HUES64 (cell line): Measurements from ENCODE around the gene SGCD.

Experiments
- H3K27ac ChIP-seq: 2 replicates; pipeline ENCODE4 v1.7.0; 2013; ENCODE audit warnings: low read depth, low read length, inconsistent platforms
- H3K27me3 ChIP-seq: 2 replicates; pipeline ENCODE4 v1.6.1; 2013; ENCODE audit warnings: mild to moderate bottlenecking, low read length; ENCODE audit not compliant: insufficient read depth
- H3K36me3 ChIP-seq: 2 replicates; pipeline ENCODE4 v1.6.1; 2013; ENCODE audit warnings: mild to moderate bottlenecking, low read length; ENCODE audit not compliant: insufficient read depth
- H3K4me1 ChIP-seq: 2 replicates; pipeline ENCODE4 v1.6.1; 2013; ENCODE audit warnings: mild to moderate bottlenecking, low read length, moderate library complexity; ENCODE audit not compliant: insufficient read depth
- H3K4me3 ChIP-seq: 2 replicates; pipeline ENCODE4 v1.5.1; 2013; ENCODE audit warnings: mild to moderate bottlenecking, low read length, moderate library complexity
- H3K9ac ChIP-seq: 2 replicates; pipeline ENCODE4 v1.6.1; 2013; ENCODE audit warnings: mild to moderate bottlenecking, low read depth, low read length
- H3K9me3 ChIP-seq: 2 replicates; pipeline ENCODE4 v1.6.1; 2013; ENCODE audit warnings: low read depth, low read length; ENCODE audit not compliant: insufficient read depth
- whole genome bisulfite sequencing: fragments of 150-250, 120-280 bp; methylation state at CpG from one replicate; pipeline ENCODE4 v1.1.7; 2013; ENCODE audit warnings: missing lambda C conversion rate; 5-methylcytosine and 5-hydroxymethylcytosine counted together

The SGCD gene

GRCh38 chr5:156401804-156402203 is 74.8 kb downstream of the SGCD start:
- WGBS = 95% methylated on average over 4 of the region's 4 CpGs
- no peaks in the 10 kb centered on the region for H3K36me3 ChIP-seq
- no peak overlapping the region for H3K9ac ChIP-seq
- peaks cover 5% of the 10 kb centered on the region; the same call in 1 of the 2 replicates for H3K4me1 ChIP-seq
- H3K9me3 ChIP-seq = no peaks in the 10 kb centered on the region
- H3K4me3 ChIP-seq = no peak overlapping the region
- H3K27ac ChIP-seq = no peak overlapping the region
- H3K27me3 ChIP-seq = no peaks in the 10 kb centered on the region

- 80% methylated on average over 8 of the region's 8 CpGs for WGBS
- H3K9ac ChIP-seq = no peak overlapping the region
- H3K27ac ChIP-seq = no peak overlapping the region
- no peaks in the 10 kb centered on the region for H3K27me3 ChIP-seq
- no peaks in the 10 kb centered on the region for H3K9me3 ChIP-seq
- H3K4me1 ChIP-seq = peaks cover 5% of the 10 kb centered on the region; the same call in 1 of the 2 replicates
- H3K4me3 ChIP-seq = no peak overlapping the region
- no peaks in the 10 kb centered on the region for H3K36me3 ChIP-seq
These were observed 75.5 kb downstream of the SGCD start for GRCh38 chr5:156402387-156402921.

- Histone ChIP-seq H3K9me3 (no peaks in the 10 kb centered on the region), H3K27ac (no peak overlapping the region), H3K4me1 (peaks cover 11% of the 10 kb centered on the region), H3K4me3 (no peak overlapping the region), H3K36me3 (no peaks in the 10 kb centered on the region), H3K9ac (no peak overlapping the region), H3K27me3 (no peaks in the 10 kb centered on the region)
- 91% methylated on average over 3 of the region's 3 CpGs for WGBS
These were observed 79.0 kb downstream of the SGCD start for GRCh38 chr5:156405988-156406387.

GRCh38 chr5:156407251-156407650 is 80.3 kb downstream of the SGCD start:
- H3K27ac ChIP-seq = no peak overlapping the region
- no peak overlapping the region for H3K9ac ChIP-seq
- no peaks in the 10 kb centered on the region for H3K36me3 ChIP-seq
- H3K9me3 ChIP-seq = no peaks in the 10 kb centered on the region
- 88% methylated on average over 2 of the region's 3 CpGs for WGBS
- H3K4me3 ChIP-seq = no peak overlapping the region
- H3K4me1 ChIP-seq = peaks cover 12% of the 10 kb centered on the region
- no peaks in the 10 kb centered on the region for H3K27me3 ChIP-seq

GRCh38 chr5:156409834-156410233 is 82.9 kb downstream of the SGCD start:
- no peaks in the 10 kb centered on the region for H3K27me3 ChIP-seq
- H3K27ac ChIP-seq = no peak overlapping the region
- 92% methylated on average over 1 of the region's 1 CpG for WGBS
- no peak overlapping the region for H3K4me3 ChIP-seq
- no peaks in the 10 kb centered on the region for H3K9me3 ChIP-seq
- no peak overlapping the region for H3K9ac ChIP-seq
- no peaks in the 10 kb centered on the region for H3K36me3 ChIP-seq
- H3K4me1 ChIP-seq = peaks cover 8% of the 10 kb centered on the region; the same call in 1 of the 2 replicates

- Histone ChIP-seq H3K9me3 (no peaks in the 10 kb centered on the region), H3K27me3 (no peaks in the 10 kb centered on the region), H3K27ac (no peak overlapping the region), H3K4me1 (peaks cover 8% of the 10 kb centered on the region; the same call in 1 of the 2 replicates), H3K9ac (no peak overlapping the region), H3K4me3 (no peak overlapping the region), H3K36me3 (no peaks in the 10 kb centered on the region)
- 81% methylated on average over 6 of the region's 6 CpGs for WGBS
These were observed 84.2 kb downstream of the SGCD start for GRCh38 chr5:156411185-156411613.

- Histone ChIP-seq H3K4me3 (no peak overlapping the region), H3K36me3 (no peaks in the 10 kb centered on the region), H3K9me3 (no peaks in the 10 kb centered on the region), H3K9ac (no peak overlapping the region), H3K27me3 (no peaks in the 10 kb centered on the region), H3K27ac (no peak overlapping the region), H3K4me1 (peaks cover 8% of the 10 kb centered on the region; the same call in 1 of the 2 replicates)
- WGBS = 99% methylated on average over 2 of the region's 2 CpGs
These were observed 85.0 kb downstream of the SGCD start for GRCh38 chr5:156411957-156412356.

GRCh38 chr5:156414391-156414790 is 87.4 kb downstream of the SGCD start:
- Histone ChIP-seq H3K36me3 (no peaks in the 10 kb centered on the region), H3K27me3 (no peaks in the 10 kb centered on the region), H3K9ac (no peak overlapping the region), H3K4me3 (no peak overlapping the region), H3K9me3 (no peaks in the 10 kb centered on the region), H3K4me1 (peaks cover 8% of the 10 kb centered on the region; the same call in 1 of the 2 replicates), H3K27ac (no peak overlapping the region)
- WGBS = 86% methylated on average over 1 of the region's 2 CpGs

- Histone ChIP-seq H3K4me1 (peaks cover 25% of the 10 kb centered on the region), H3K4me3 (no peak overlapping the region), H3K9ac (no peak overlapping the region), H3K9me3 (no peaks in the 10 kb centered on the region), H3K36me3 (no peaks in the 10 kb centered on the region), H3K27me3 (no peaks in the 10 kb centered on the region), H3K27ac (no peak overlapping the region)
- 100% methylated on average over 1 of the region's 1 CpG for WGBS
These were observed 92.7 kb downstream of the SGCD start for GRCh38 chr5:156419661-156420060.

- H3K9ac ChIP-seq = no peak overlapping the region
- no peak overlapping the region for H3K27ac ChIP-seq
- H3K4me1 ChIP-seq = peaks cover 25% of the 10 kb centered on the region
- H3K36me3 ChIP-seq = no peaks in the 10 kb centered on the region
- no peaks in the 10 kb centered on the region for H3K9me3 ChIP-seq
- no peak overlapping the region for H3K4me3 ChIP-seq
- H3K27me3 ChIP-seq = no peaks in the 10 kb centered on the region
- 63% methylated on average over 1 of the region's 1 CpG for WGBS
These were observed 93.7 kb downstream of the SGCD start for GRCh38 chr5:156420665-156421064.

GRCh38 chr5:156421798-156422197 is 94.8 kb downstream of the SGCD start:
- Histone ChIP-seq H3K4me1 (peaks cover 25% of the 10 kb centered on the region), H3K4me3 (no peak overlapping the region)
- 67% methylated on average over 4 of the region's 4 CpGs for WGBS

GRCh38 chr5:156423597-156423996 is 96.6 kb downstream of the SGCD start:
- 94% methylated on average over 2 of the region's 3 CpGs for WGBS
- Histone ChIP-seq H3K36me3 (no peaks in the 10 kb centered on the region), H3K9me3 (no peaks in the 10 kb centered on the region), H3K4me1 (peaks cover 25% of the 10 kb centered on the region), H3K27me3 (no peaks in the 10 kb centered on the region), H3K4me3 (no peak overlapping the region), H3K9ac (no peak overlapping the region), H3K27ac (no peak overlapping the region)

More at GRCh38 chr5:156421798-156422197, 94.8 kb downstream of the SGCD start:
- Histone ChIP-seq H3K36me3 (no peaks in the 10 kb centered on the region), H3K27ac (no peak overlapping the region; the same call in 1 of the 2 replicates), H3K27me3 (no peaks in the 10 kb centered on the region), H3K9ac (no peak overlapping the region), H3K9me3 (no peaks in the 10 kb centered on the region)
